ENCODE results near the gene GDPD4. TPM values are rescaled to one million over a fixed set of nuclear protein-coding genes. Genes with fewer than 3 reads are reported as not detected.

GDPD4 gene
- total RNA-seq, 4 donors from 2014 or later, result not detected

GRCh38 chr11:77187111-77187750 lies 114.3 kb downstream of the GDPD4 start:
- TF ChIP-seq CTCF (IDR thresholded peaks at IDR 0.05; ENCODE audit: low read depth), result no peak

GRCh38 chr11:77186302-77186701 lies 115.2 kb downstream of the GDPD4 start:
- no peak for TF ChIP-seq CTCF (IDR thresholded peaks at IDR 0.05; ENCODE audit: low read depth)

GRCh38 chr11:77184136-77184860 lies 117.2 kb downstream of the GDPD4 start:
- no peak for TF ChIP-seq CTCF (IDR thresholded peaks at IDR 0.05; ENCODE audit: low read depth)

- no peak for TF ChIP-seq CTCF (IDR thresholded peaks at IDR 0.05; ENCODE audit: low read depth)
These were observed 118.0 kb downstream of the GDPD4 start for GRCh38 chr11:77183431-77183984.

GRCh38 chr11:77182542-77183430 lies 118.7 kb downstream of the GDPD4 start:
- TF ChIP-seq CTCF (IDR thresholded peaks at IDR 0.05; ENCODE audit: low read depth), result no peak

- no peak for TF ChIP-seq CTCF (IDR thresholded peaks at IDR 0.05; ENCODE audit: low read depth)
These were observed 119.5 kb downstream of the GDPD4 start for GRCh38 chr11:77181799-77182541.
